Left ventricle myocardium inferior (tissue), 1 donor: ENCODE measurements around the gene LRRC8D. TPM values are rescaled to one million over a fixed set of nuclear protein-coding genes. Genes with fewer than 3 reads are reported as not detected.
A peak's percentile ranks its signal among the peaks of the same experiment; 100 is the strongest.

Experiments
- DNase-seq: peaks from one replicate; pipeline ENCODE4 v3.0.0-alpha.2; 2020
- H3K27ac ChIP-seq: fragments of 200-600 bp; replicated peaks from 2 replicates; pipeline ENCODE4 v1.8.0; 2021
- H3K27me3 ChIP-seq: fragments of 200-600 bp; 2 replicates; pipeline ENCODE4 v1.8.0; 2021; ENCODE audit warnings: low read depth
- H3K36me3 ChIP-seq: fragments of 200-600 bp; 2 replicates; pipeline ENCODE4 v1.8.0; 2021
- H3K4me1 ChIP-seq: fragments of 200-600 bp; 2 replicates; pipeline ENCODE4 v1.8.0; 2021
- H3K4me3 ChIP-seq: fragments of 200-600 bp; 2 replicates; pipeline ENCODE4 v1.8.0; 2021; ENCODE audit warnings: mild to moderate bottlenecking, moderate library complexity
- H3K9me3 ChIP-seq: fragments of 200-600 bp; replicated peaks from 2 replicates; pipeline ENCODE4 v1.8.0; 2021
- CTCF ChIP-seq: fragments of 200-600 bp; IDR thresholded peaks from 2 replicates; pipeline ENCODE4 v1.8.0; 2021; ENCODE audit warnings: antibody characterized with exemption, mild to moderate bottlenecking, borderline replicate concordance
- intact Hi-C: fragments of 100-400 bp; cut with micrococcal nuclease; formaldehyde crosslinking; loops from one replicate; pipeline ENCODE4 v1.11.0; 2022
- total RNA-seq: library from RNA; stranded (reverse); fragmentation: NEBNext Ultra II Directional; extraction: Animal tissue kit (Norgen Biotek cat#: 25700); gene quantifications from one replicate; pipeline ENCODE4 v1.2.1, GENCODE V29; 2021
- donor health status: DM: no; HTN: yes; CAD: no; lungs with severe emphysema.

Gene LRRC8D
- total RNA-seq, 1 donor from 2014 or later = 6.4 TPM

DNA sequence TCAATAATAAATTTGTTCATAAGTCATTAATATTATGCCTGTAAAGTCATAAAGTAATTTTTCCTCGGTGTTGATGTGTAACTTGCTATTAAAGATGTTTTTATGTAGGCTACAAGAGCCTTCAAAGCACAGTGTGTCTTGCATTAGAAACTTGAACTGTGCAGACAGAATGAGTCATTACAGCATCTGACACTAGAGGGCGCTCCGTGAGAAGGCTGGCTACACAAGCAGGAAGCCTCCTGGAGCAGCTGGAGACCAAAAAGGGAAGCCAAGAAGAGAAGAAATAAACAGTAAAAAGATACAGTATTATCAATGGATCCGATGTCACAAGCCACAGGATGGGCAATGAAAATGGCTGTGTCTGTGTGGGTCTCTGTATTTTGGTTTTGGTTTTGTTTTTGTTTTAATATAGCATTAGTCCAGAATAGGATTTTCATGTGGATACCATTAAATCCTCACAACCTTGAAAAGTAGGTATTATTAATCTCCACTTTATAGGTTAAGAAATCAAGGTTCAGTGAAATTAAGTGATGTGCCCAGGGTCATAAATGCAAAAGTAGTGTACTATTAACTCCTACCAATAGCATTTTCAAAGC lies 16.1 kb upstream of the LRRC8D start:
- no peak overlapping the region for H3K27ac ChIP-seq
- no peak overlapping the region for H3K4me3 ChIP-seq
- intact Hi-C loops = loop anchor here (2.0 kb wide), 1 partner anchor 182 kb away; no protein-coding TSS in a partner anchor
- H3K36me3 ChIP-seq = no peaks in the 10 kb centered on the region
- no peaks in the 10 kb centered on the region for H3K4me1 ChIP-seq
- peak; percentile 72 for DNase-seq
- H3K9me3 ChIP-seq = no peaks in the 10 kb centered on the region
- peak; percentile 95 for TF ChIP-seq CTCF
- H3K27me3 ChIP-seq = no peaks in the 10 kb centered on the region

DNA sequence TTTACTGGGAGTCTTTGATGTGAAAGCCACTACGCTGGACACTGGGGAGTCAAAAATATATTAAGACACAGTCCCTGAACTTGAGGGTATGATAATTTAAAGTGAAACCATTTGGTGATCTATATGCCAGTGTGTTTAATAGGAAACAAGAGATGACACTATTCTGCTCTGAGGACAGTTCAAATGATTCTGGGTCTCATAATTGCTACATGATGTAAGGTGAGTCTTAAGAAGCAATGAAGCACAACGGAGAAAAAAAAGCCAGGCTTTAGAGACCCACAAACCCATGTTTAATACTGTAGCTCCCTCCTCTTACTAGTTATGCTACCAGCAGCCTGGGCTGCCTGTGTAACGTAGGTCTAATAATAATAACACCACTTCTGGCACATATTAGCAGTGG lies 14.2 kb upstream of the LRRC8D start:
- no peak for DNase-seq
- intact Hi-C loops = no loop called here

DNA sequence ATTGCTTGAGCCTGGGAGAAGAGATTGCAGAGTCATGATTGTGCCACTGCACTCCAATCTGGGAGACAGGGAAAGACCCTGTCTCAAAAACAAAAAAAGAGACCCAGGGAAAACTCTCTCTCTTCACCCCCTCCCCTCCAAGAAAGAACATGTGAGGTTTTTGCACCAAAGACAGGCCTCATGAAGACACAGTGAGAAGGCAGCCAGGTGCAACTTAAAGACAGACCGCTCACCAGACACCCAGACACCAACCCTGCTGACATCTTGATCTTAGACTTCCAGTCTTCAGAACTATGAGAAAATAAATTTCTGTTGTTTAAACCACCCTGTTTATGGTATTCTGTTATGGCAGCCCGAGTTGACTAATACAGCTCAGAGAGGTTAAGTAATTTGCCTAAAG lies 13.3 kb upstream of the LRRC8D start:
- intact Hi-C loops = no loop called here
- Histone ChIP-seq H3K27me3 (peaks cover 3% of the 10 kb centered on the region), H3K4me1 (no peaks in the 10 kb centered on the region), H3K27ac (no peak overlapping the region), H3K9me3 (no peaks in the 10 kb centered on the region), H3K36me3 (no peaks in the 10 kb centered on the region), H3K4me3 (no peak overlapping the region)
- TF ChIP-seq CTCF = no peak
- DNase-seq = no peak

More for the DNA sequence above, 14.2 kb upstream of the LRRC8D start:
- peaks cover 3% of the 10 kb centered on the region for H3K27me3 ChIP-seq
- H3K27ac ChIP-seq = no peak overlapping the region
- no peak overlapping the region for H3K4me3 ChIP-seq
- no peaks in the 10 kb centered on the region for H3K4me1 ChIP-seq
- H3K9me3 ChIP-seq = no peaks in the 10 kb centered on the region
- TF ChIP-seq CTCF = no peak
- no peaks in the 10 kb centered on the region for H3K36me3 ChIP-seq

DNA sequence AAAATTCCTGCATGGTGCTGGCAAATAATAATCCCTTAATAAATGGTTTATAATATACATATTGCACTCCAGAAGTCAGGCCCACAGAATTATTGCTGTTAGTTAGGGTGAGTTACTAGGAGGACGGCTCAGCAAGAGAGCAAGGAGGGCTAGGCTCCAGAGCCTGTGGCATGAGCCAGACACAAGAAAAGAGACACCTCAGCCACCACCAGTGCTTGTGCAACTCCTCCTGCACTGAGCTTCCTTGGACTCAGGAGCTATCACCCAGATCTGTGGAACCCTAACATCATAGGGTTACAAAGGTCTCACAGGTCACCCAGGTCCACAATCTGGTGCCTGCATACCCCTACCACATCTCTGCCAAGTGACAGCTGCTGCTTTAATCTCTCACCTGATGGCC lies 12.8 kb upstream of the LRRC8D start:
- H3K4me3 ChIP-seq = no peak overlapping the region
- no peaks in the 10 kb centered on the region for H3K4me1 ChIP-seq
- intact Hi-C loops = no loop called here
- H3K9me3 ChIP-seq = no peaks in the 10 kb centered on the region
- TF ChIP-seq CTCF = no peak
- DNase-seq = no peak
- peaks cover 3% of the 10 kb centered on the region for H3K27me3 ChIP-seq
- no peaks in the 10 kb centered on the region for H3K36me3 ChIP-seq
- H3K27ac ChIP-seq = no peak overlapping the region

GRCh38 chr1:89808441-89809117 lies 12.3 kb upstream of the LRRC8D start:
- H3K36me3 ChIP-seq = no peaks in the 10 kb centered on the region
- no peak overlapping the region for H3K4me3 ChIP-seq
- intact Hi-C loops = no loop called here
- H3K27me3 ChIP-seq = peaks cover 3% of the 10 kb centered on the region
- H3K4me1 ChIP-seq = no peaks in the 10 kb centered on the region
- H3K27ac ChIP-seq = no peak overlapping the region
- no peak for DNase-seq
- H3K9me3 ChIP-seq = no peaks in the 10 kb centered on the region
- no peak for TF ChIP-seq CTCF
